ENCODE measurements around the gene DAP. TPM values are rescaled to one million over a fixed set of nuclear protein-coding genes. Genes with fewer than 3 reads are reported as not detected.

The DAP gene
- total and polyA plus RNA-seq, 2 of the 4 experiments (the other 2 are of a cell fraction) = 49.6 to 189 TPM

GRCh38 chr5:10648806-10649665 is 112.0 kb downstream of the DAP start (continued):
- TF ChIP-seq NFE2L2 (IDR thresholded peaks at IDR 0.05; ENCODE audit: low read depth, low read length) = no peak

GRCh38 chr5:10647640-10648039 is 113.4 kb downstream of the DAP start:
- H3K4ac ChIP-seq (ENCODE audit: low read depth, low read length) = no peak overlapping the region
- H2BK20ac ChIP-seq (ENCODE audit: low read depth, low read length) = no peak overlapping the region
- H3K27me3 ChIP-seq (ENCODE audit: control insufficient read depth, insufficient read depth, low read length) = no peaks in the 10 kb centered on the region
- no peak overlapping the region for H2AK5ac ChIP-seq (ENCODE audit: low read depth, low read length)
- BruUV-seq (replicated peaks) = no TSS peak
- no peak for DNase-seq
- no peak overlapping the region for H4K91ac ChIP-seq (ENCODE audit: insufficient read depth, low read depth, low read length)
- intact Hi-C loops (cut with micrococcal nuclease) = no loop called here
- no peak overlapping the region for H3K23ac ChIP-seq (ENCODE audit: low read depth, low read length)
- no peak for TF ChIP-seq CEBPB (IDR thresholded peaks at IDR 0.05; ENCODE audit: low read depth, low read length)
- TF ChIP-seq MAZ (IDR thresholded peaks at IDR 0.05; ENCODE audit: borderline replicate concordance, low read depth, low read length) = no peak
- TF ChIP-seq CTCF (conservative IDR thresholded peaks at IDR 0.05; ENCODE audit: low read depth, low read length) = no peak
- TF ChIP-seq BHLHE40 (IDR thresholded peaks at IDR 0.05; ENCODE audit: low read depth, low read length) = no peak
- TF ChIP-seq ELK1 (IDR thresholded peaks at IDR 0.05; ENCODE audit: borderline replicate concordance, low read depth, low read length) = no peak
- TF ChIP-seq NFE2L2 (IDR thresholded peaks at IDR 0.05; ENCODE audit: low read depth, low read length) = no peak
- no peak for TF ChIP-seq USF2 (IDR thresholded peaks at IDR 0.05; ENCODE audit: low read depth, low read length)
- no peak for TF ChIP-seq FOS (IDR thresholded peaks at IDR 0.05; ENCODE audit: low read depth, low read length)
- TF ChIP-seq SMC3 (IDR thresholded peaks at IDR 0.05; ENCODE audit: low read depth, low read length) = no peak
- no peak overlapping the region for H2AK9ac ChIP-seq (replicated peaks; ENCODE audit: low read depth, low read length, poor library complexity)
- H3K4me1 ChIP-seq (ENCODE audit: control insufficient read depth, insufficient read depth, low read length) = no peaks in the 10 kb centered on the region; the same call in 1 of the 2 replicates
- no peak overlapping the region for H2AFZ ChIP-seq (replicated peaks; ENCODE audit: low read length, poor library complexity)
- peaks cover 24% of the 10 kb centered on the region; the same call in 1 of the 2 replicates for H3K36me3 ChIP-seq (ENCODE audit: control insufficient read depth, insufficient read depth, low read length)
- peaks cover 4 to 33% of the 10 kb centered on the region in 2 experiments for H3K79me1 ChIP-seq (ENCODE audit: low read depth in 1 of 2, low read length in 2 of 2)
- no peak overlapping the region for H4K5ac ChIP-seq (ENCODE audit: low read depth, low read length)
- no peak overlapping the region for H3K4me2 ChIP-seq (ENCODE audit: low read depth, low read length)
- no peak overlapping the region for H2BK15ac ChIP-seq (ENCODE audit: low read depth, low read length)
- CTCF ChIA-PET = no interaction called here
- peaks cover 32% of the 10 kb centered on the region; the same call in 1 of the 2 replicates for H4K20me1 ChIP-seq (ENCODE audit: insufficient read depth, low read length)
- in situ Hi-C loops (cut with MboI; ENCODE audit: low sequenced_read_pairs) = no loop called here
- no peak overlapping the region for H3K27ac ChIP-seq (ENCODE audit: insufficient read depth, low read length)
- no peaks in the 10 kb centered on the region for H3K9me3 ChIP-seq (ENCODE audit: control insufficient read depth, insufficient read depth, low read length)
- H4K8ac ChIP-seq (ENCODE audit: low read depth in 2 of 2, low read length in 2 of 2) = no peak overlapping the region
- H3K56ac ChIP-seq (ENCODE audit: extremely low read depth, insufficient read depth, low read length) = no peak overlapping the region
- H3K14ac ChIP-seq (replicated peaks; ENCODE audit: low read depth, low read length) = no peak overlapping the region
- H3K9me1 ChIP-seq (ENCODE audit: insufficient read depth, low read length) = peaks cover 6% of the 10 kb centered on the region; the same call in 1 of the 2 replicates
- POLR2A ChIA-PET (ENCODE audit: unreplicated experiment) = no interaction called here
- H2BK5ac ChIP-seq (ENCODE audit: low read depth, low read length, poor library complexity, severe bottlenecking) = no peak overlapping the region
- 94% methylated on average over 3 of the region's 5 CpGs; no CpG with 5 or more reads in 1 of the 2 experiments for WGBS, 2 experiments (ENCODE audit: extremely low coverage in 2 of 2, insufficient read length in 1 of 2)
- ATAC-seq (ENCODE audit: low read depth) = no peak
- no peak overlapping the region for H3K9ac ChIP-seq (ENCODE audit: low read depth, low read length)
- no peak overlapping the region for H3K18ac ChIP-seq (ENCODE audit: low read depth, low read length)
- H3K4me3 ChIP-seq (ENCODE audit: insufficient read depth, low read depth, low read length) = no peak overlapping the region
- no peak overlapping the region for H2BK120ac ChIP-seq (ENCODE audit: low read depth, low read length)
- dilution Hi-C loops (cut with HindIII; ENCODE audit: low sequenced_read_pairs, unreplicated experiment) = no loop called here
